C4-2B (cell line): ENCODE results near the gene CWF19L2.

Experiments
- ZFX ChIP-seq: fragments of 450-650 bp; IDR thresholded peaks from 2 replicates; pipeline ENCODE4 v1.6.1; 2017
- TF ChIP-seq, protein P1 (sequence below): fragments of 450-650 bp; conservative IDR thresholded peaks from 2 replicates; pipeline ENCODE4 v1.5.1; 2017; ENCODE audit warnings: mild to moderate bottlenecking

DNA sequence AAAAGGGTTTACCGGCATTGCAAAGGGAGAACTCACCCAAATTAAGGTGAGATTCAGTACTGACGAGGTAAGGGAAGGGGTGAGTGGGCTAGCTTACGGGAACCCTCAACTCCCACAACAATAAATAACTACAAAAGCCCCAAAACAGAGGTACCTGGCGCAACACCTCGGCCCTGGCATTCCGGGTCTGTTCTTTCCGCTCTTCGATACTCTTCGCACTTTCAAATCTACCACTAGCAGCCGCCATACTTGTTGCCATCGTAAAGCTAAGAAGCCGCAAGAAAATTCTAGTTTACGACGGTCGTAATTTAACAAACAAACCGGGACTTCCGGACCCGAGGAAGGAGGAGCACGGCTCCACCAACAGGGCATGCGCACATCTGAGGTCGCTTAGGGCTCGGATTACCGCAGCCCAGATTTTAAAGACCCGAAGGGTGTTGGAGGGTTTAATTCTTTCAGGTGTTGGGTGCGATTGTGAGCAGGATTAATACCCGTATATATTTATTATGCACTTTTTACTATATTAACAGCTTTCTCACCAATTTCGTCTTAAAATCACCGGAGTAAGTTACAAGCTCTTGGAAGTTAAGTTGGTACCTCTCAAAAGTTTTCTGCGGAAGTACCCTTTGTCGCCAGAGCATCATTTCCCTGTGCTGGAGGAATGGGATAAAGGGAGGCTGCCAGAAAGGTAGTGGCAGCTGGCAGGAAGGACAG, at the start of gene CWF19L2:
- TF ChIP-seq, protein P1, sequence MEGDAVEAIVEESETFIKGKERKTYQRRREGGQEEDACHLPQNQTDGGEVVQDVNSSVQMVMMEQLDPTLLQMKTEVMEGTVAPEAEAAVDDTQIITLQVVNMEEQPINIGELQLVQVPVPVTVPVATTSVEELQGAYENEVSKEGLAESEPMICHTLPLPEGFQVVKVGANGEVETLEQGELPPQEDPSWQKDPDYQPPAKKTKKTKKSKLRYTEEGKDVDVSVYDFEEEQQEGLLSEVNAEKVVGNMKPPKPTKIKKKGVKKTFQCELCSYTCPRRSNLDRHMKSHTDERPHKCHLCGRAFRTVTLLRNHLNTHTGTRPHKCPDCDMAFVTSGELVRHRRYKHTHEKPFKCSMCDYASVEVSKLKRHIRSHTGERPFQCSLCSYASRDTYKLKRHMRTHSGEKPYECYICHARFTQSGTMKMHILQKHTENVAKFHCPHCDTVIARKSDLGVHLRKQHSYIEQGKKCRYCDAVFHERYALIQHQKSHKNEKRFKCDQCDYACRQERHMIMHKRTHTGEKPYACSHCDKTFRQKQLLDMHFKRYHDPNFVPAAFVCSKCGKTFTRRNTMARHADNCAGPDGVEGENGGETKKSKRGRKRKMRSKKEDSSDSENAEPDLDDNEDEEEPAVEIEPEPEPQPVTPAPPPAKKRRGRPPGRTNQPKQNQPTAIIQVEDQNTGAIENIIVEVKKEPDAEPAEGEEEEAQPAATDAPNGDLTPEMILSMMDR = no peak
- no peak for TF ChIP-seq ZFX
